HFFc6 (cell line): ENCODE measurements around the gene STX11. TPM values are rescaled to one million over a fixed set of nuclear protein-coding genes. Genes with fewer than 3 reads are reported as not detected.

ENCODE experiments used
- DNase-seq: peaks from one replicate; pipeline ENCODE4 v3.0.0-alpha.2; 2018
- H3K27ac Mint-ChIP-seq: 2 replicates; pipeline ENCODE4 v1.8.0; 2020; ENCODE audit warnings: mild to moderate bottlenecking, mixed read lengths
- H3K27me3 Mint-ChIP-seq: 2 replicates; pipeline ENCODE4 v1.8.0; 2021; ENCODE audit warnings: mild to moderate bottlenecking, moderate library complexity, mixed read lengths; ENCODE audit not compliant: insufficient read depth
- H3K36me3 Mint-ChIP-seq: 2 replicates; pipeline ENCODE4 v1.8.0; 2021; ENCODE audit warnings: low read depth, mixed read lengths
- H3K4me1 Mint-ChIP-seq: 2 replicates; pipeline ENCODE4 v1.8.0; 2020; ENCODE audit warnings: low read depth, mixed read lengths
- H3K4me3 Mint-ChIP-seq: 2 replicates; pipeline ENCODE4 v1.8.0; 2020; ENCODE audit warnings: mild to moderate bottlenecking, moderate library complexity, mixed read lengths
- H3K9me3 Mint-ChIP-seq: 2 replicates; pipeline ENCODE4 v1.8.0; 2020; ENCODE audit warnings: mild to moderate bottlenecking, mixed read lengths
- CTCF ChIP-seq: fragments of 200-600 bp; sonication (generic); IDR thresholded peaks from 2 replicates; pipeline ENCODE4 v1.5.0; 2021; ENCODE audit warnings: antibody characterized with exemption, mild to moderate bottlenecking
- total RNA-seq, 6 experiments: library from RNA; stranded (reverse); fragmentation: NEBNext Ultra II Directional; extraction: Animal tissue kit (Norgen Biotek cat#: 25700); gene quantifications; 2 replicates in 1 of 6; 3 replicates in 5 of 6; pipeline ENCODE4 v1.2.3, GENCODE V29; 2021

Gene STX11
- total RNA-seq, 6 experiments from 2014 or later: 0.30 to 0.53 (median 0.37) TPM

GRCh38 chr6:144156338-144156737, 6.0 kb downstream of the STX11 start:
- H3K4me3 Mint-ChIP-seq: no peak overlapping the region
- peaks cover 10% of the 10 kb centered on the region for H3K27me3 Mint-ChIP-seq
- no peaks in the 10 kb centered on the region for H3K9me3 Mint-ChIP-seq
- no peak overlapping the region for H3K27ac Mint-ChIP-seq
- peaks cover 31% of the 10 kb centered on the region for H3K4me1 Mint-ChIP-seq
- TF ChIP-seq CTCF: no peak
- no peak for DNase-seq
- no peaks in the 10 kb centered on the region for H3K36me3 Mint-ChIP-seq

GRCh38 chr6:144156991-144157390, 6.7 kb downstream of the STX11 start:
- Mint-ChIP-seq H3K27me3 (peaks cover 7% of the 10 kb centered on the region), H3K36me3 (no peaks in the 10 kb centered on the region), H3K9me3 (no peaks in the 10 kb centered on the region), H3K4me3 (no peak overlapping the region), H3K4me1 (peaks cover 28% of the 10 kb centered on the region), H3K27ac (no peak overlapping the region; the same call in 1 of the 2 replicates)
- TF ChIP-seq CTCF: no peak
- DNase-seq: no peak

- H3K4me3 Mint-ChIP-seq: peak overlapping the region; percentile 38; the same call in 1 of the 2 replicates
- peaks cover 3% of the 10 kb centered on the region for H3K27me3 Mint-ChIP-seq
- no peaks in the 10 kb centered on the region for H3K9me3 Mint-ChIP-seq
- peaks cover 28% of the 10 kb centered on the region for H3K4me1 Mint-ChIP-seq
- H3K36me3 Mint-ChIP-seq: no peaks in the 10 kb centered on the region
- peak; percentile 84 for DNase-seq
- peak overlapping the region; percentile 50 for H3K27ac Mint-ChIP-seq
- no peak for TF ChIP-seq CTCF
Observed at GRCh38 chr6:144158133-144158532, 7.8 kb downstream of the STX11 start.

GRCh38 chr6:144159223-144159622, 8.9 kb downstream of the STX11 start:
- Mint-ChIP-seq H3K4me3 (no peak overlapping the region), H3K27ac (no peak overlapping the region), H3K9me3 (no peaks in the 10 kb centered on the region), H3K4me1 (peaks cover 28% of the 10 kb centered on the region), H3K36me3 (no peaks in the 10 kb centered on the region), H3K27me3 (peaks cover under 1% of the 10 kb centered on the region)
- no peak for TF ChIP-seq CTCF
- no peak for DNase-seq

- TF ChIP-seq CTCF: no peak
- peaks cover under 1% of the 10 kb centered on the region; the same call in 1 of the 2 replicates for H3K27me3 Mint-ChIP-seq
- H3K27ac Mint-ChIP-seq: no peak overlapping the region
- no peak overlapping the region for H3K4me3 Mint-ChIP-seq
- no peak for DNase-seq
- H3K36me3 Mint-ChIP-seq: no peaks in the 10 kb centered on the region
- H3K9me3 Mint-ChIP-seq: no peaks in the 10 kb centered on the region
- H3K4me1 Mint-ChIP-seq: peaks cover 28% of the 10 kb centered on the region
Observed at GRCh38 chr6:144159742-144160141, 9.4 kb downstream of the STX11 start.
